Neural progenitor cell (in vitro differentiated cells): Measurements from ENCODE around the gene OR2L3.

Source experiments
- CTCF ChIP-seq: fragments of 200-600 bp; sonication (generic); IDR thresholded peaks from 2 replicates; pipeline ENCODE4 v1.5.1; 2017; ENCODE audit warnings: antibody characterized with exemption, mild to moderate bottlenecking
- EZH2 ChIP-seq: fragments of 200-600 bp; sonication (generic); IDR thresholded peaks from 2 replicates; pipeline ENCODE4 v1.6.1; 2017; ENCODE audit warnings: antibody characterized with exemption, mild to moderate bottlenecking, moderate library complexity
- EZH2phosphoT487 ChIP-seq: fragments of 200-600 bp; sonication (generic); IDR thresholded peaks from 2 replicates; pipeline ENCODE4 v1.6.1; 2017; ENCODE audit warnings: antibody characterized with exemption

- TF ChIP-seq CTCF, result no peak
- TF ChIP-seq EZH2, result no peak
- no peak for TF ChIP-seq EZH2phosphoT487
Measured at GRCh38 chr1:248009681-248010080, 37.0 kb upstream of the OR2L3 start.
